Breast epithelium (tissue), 3 donors: ENCODE measurements around the gene HSD17B3.

Source experiments
- CTCF ChIP-seq, 3 donors: fragments of 450-650 bp; IDR thresholded peaks; one replicate each; pipeline ENCODE4 v1.5.1; 2016 to 2017; ENCODE audit warnings: antibody characterized with exemption in 3 of 3, mild to moderate bottlenecking in 3 of 3, moderate library complexity in 3 of 3
- POLR2A ChIP-seq: fragments of 450-650 bp; IDR thresholded peaks from one replicate; pipeline ENCODE4 v1.6.1; 2016; ENCODE audit warnings: antibody characterized with exemption, mild to moderate bottlenecking, moderate library complexity

GRCh38 chr9:96249746-96250145, 52.2 kb downstream of the HSD17B3 start:
- TF ChIP-seq CTCF (IDR thresholded peaks at IDR 0.05): no peak
- TF ChIP-seq POLR2A: no peak
